H9 (cell line): ENCODE measurements around the gene ST6GALNAC2. TPM values are rescaled to one million over a fixed set of nuclear protein-coding genes. Genes with fewer than 3 reads are reported as not detected.

Experiments used
- DNase-seq: peaks from one replicate; pipeline ENCODE4 v3.0.0-alpha.2; 2017
- H2AFZ ChIP-seq: one replicate; pipeline ENCODE4 v1.6.1; 2013; ENCODE audit warnings: mild to moderate bottlenecking, low read length, control low read depth, moderate library complexity
- H2AK5ac ChIP-seq: 2 replicates; pipeline ENCODE4 v1.6.1; 2013; ENCODE audit warnings: low read length, control low read depth, mixed read lengths; ENCODE audit not compliant: insufficient read length
- H2BK120ac ChIP-seq: one replicate; pipeline ENCODE4 v1.6.1; 2013; ENCODE audit warnings: low read depth, mild to moderate bottlenecking, low read length, control low read depth, inconsistent platforms; ENCODE audit not compliant: poor library complexity, severe bottlenecking
- H2BK12ac ChIP-seq: 2 replicates; pipeline ENCODE4 v1.6.1; 2013; ENCODE audit warnings: low read length, control low read depth, mixed read lengths, low read depth; ENCODE audit not compliant: insufficient read length
- H2BK15ac ChIP-seq: 2 replicates; pipeline ENCODE4 v1.6.1; 2013; ENCODE audit warnings: low read depth, low read length, control low read depth
- H2BK20ac ChIP-seq: one replicate; pipeline ENCODE4 v1.6.1; 2013; ENCODE audit warnings: low read depth, mild to moderate bottlenecking, low read length, control low read depth, inconsistent platforms; ENCODE audit not compliant: poor library complexity, severe bottlenecking
- H2BK5ac ChIP-seq: 2 replicates; pipeline ENCODE4 v1.6.1; 2013; ENCODE audit warnings: low read length, control low read depth, mixed read lengths; ENCODE audit not compliant: insufficient read length
- H3K14ac ChIP-seq: 2 replicates; pipeline ENCODE4 v1.6.1; 2013; ENCODE audit warnings: low read length, control low read depth; ENCODE audit not compliant: insufficient read depth
- H3K18ac ChIP-seq: 2 replicates; pipeline ENCODE4 v1.6.1; 2013; ENCODE audit warnings: low read depth, mild to moderate bottlenecking, mixed read lengths, low read length, control low read depth; ENCODE audit not compliant: insufficient read length
- H3K23ac ChIP-seq: 2 replicates; pipeline ENCODE4 v1.6.1; 2013; ENCODE audit warnings: low read length, control low read depth, mixed read lengths, low read depth; ENCODE audit not compliant: insufficient read length
- H3K23me2 ChIP-seq: 2 replicates; pipeline ENCODE4 v1.6.1; 2013; ENCODE audit warnings: low read depth, mild to moderate bottlenecking, mixed read lengths, low read length, control low read depth; ENCODE audit not compliant: insufficient read length, poor library complexity, severe bottlenecking
- H3K27ac ChIP-seq: 2 replicates; pipeline ENCODE4 v1.5.1; 2013; ENCODE audit warnings: low read length, control low read depth, mixed read lengths, low read depth; ENCODE audit not compliant: insufficient read length
- H3K27me3 ChIP-seq: 2 replicates; pipeline ENCODE4 v1.6.1; 2013; ENCODE audit warnings: low read length, control low read depth, inconsistent platforms; ENCODE audit not compliant: insufficient read depth
- H3K4ac ChIP-seq: 2 replicates; pipeline ENCODE4 v1.6.1; 2013; ENCODE audit warnings: low read depth, mild to moderate bottlenecking, control low read depth, inconsistent platforms, low read length, moderate library complexity
- H3K4me1 ChIP-seq: 2 replicates; pipeline ENCODE4 v1.6.1; 2013; ENCODE audit warnings: low read length, control low read depth, inconsistent platforms; ENCODE audit not compliant: insufficient read depth
- H3K4me2 ChIP-seq: 2 replicates; pipeline ENCODE4 v1.6.1; 2013; ENCODE audit warnings: low read length, control low read depth, mixed read lengths; ENCODE audit not compliant: insufficient read length, insufficient read depth
- H3K56ac ChIP-seq: 2 replicates; pipeline ENCODE4 v1.6.1; 2013; ENCODE audit warnings: low read depth, mild to moderate bottlenecking, mixed read lengths, low read length, control low read depth; ENCODE audit not compliant: insufficient read length
- H3K79me1 ChIP-seq: 2 replicates; pipeline ENCODE4 v1.6.1; 2013; ENCODE audit warnings: low read depth, mild to moderate bottlenecking, moderate library complexity, low read length, control low read depth, inconsistent platforms; ENCODE audit not compliant: insufficient read depth, poor library complexity, severe bottlenecking
- H3K79me2 ChIP-seq: 2 replicates; pipeline ENCODE4 v1.6.1; 2013; ENCODE audit warnings: low read length, control low read depth, inconsistent platforms; ENCODE audit not compliant: insufficient read depth
- H3K9ac ChIP-seq: 2 replicates; pipeline ENCODE4 v1.6.1; 2013; ENCODE audit warnings: low read length, control low read depth, mixed read lengths; ENCODE audit not compliant: insufficient read length; ENCODE audit errors: extremely low read depth
- H3K9me3 ChIP-seq: one replicate; pipeline ENCODE4 v1.6.1; 2013; ENCODE audit warnings: low read depth, low read length, inconsistent platforms; ENCODE audit not compliant: control insufficient read depth
- H3T11ph ChIP-seq: one replicate; pipeline ENCODE4 v1.6.1; 2013; ENCODE audit warnings: mild to moderate bottlenecking, low read length, control low read depth, inconsistent platforms
- H4K20me1 ChIP-seq: one replicate; pipeline ENCODE4 v1.6.1; 2013; ENCODE audit not compliant: control insufficient read depth, insufficient read length, insufficient read depth
- H4K5ac ChIP-seq: 2 replicates; pipeline ENCODE4 v1.6.1; 2013; ENCODE audit warnings: low read depth, mild to moderate bottlenecking, mixed read lengths, low read length, control low read depth; ENCODE audit not compliant: insufficient read length
- H4K8ac ChIP-seq: replicated peaks from 2 replicates; pipeline ENCODE4 v1.6.1; 2013; ENCODE audit warnings: low read length, control low read depth, mixed read lengths, low read depth; ENCODE audit not compliant: insufficient read length
- H4K91ac ChIP-seq: 2 replicates; pipeline ENCODE4 v1.6.1; 2013; ENCODE audit warnings: low read depth, mild to moderate bottlenecking, moderate library complexity, mixed read lengths, low read length, control low read depth; ENCODE audit not compliant: insufficient read length
- H3K27ac Mint-ChIP-seq, 3 experiments: 2 replicates in 2 of 3; 3 replicates in 1 of 3; pipeline ENCODE4 v1.8.0; 2020 to 2021; ENCODE audit warnings: mixed read lengths in 3 of 3, mild to moderate bottlenecking in 1 of 3, moderate library complexity in 1 of 3
- H3K27me3 Mint-ChIP-seq: 2 replicates; pipeline ENCODE4 v1.8.0; 2021; ENCODE audit warnings: low read depth, mild to moderate bottlenecking, moderate library complexity, mixed read lengths
- H3K36me3 Mint-ChIP-seq, 3 experiments: 2 replicates in 2 of 3; 3 replicates in 1 of 3; pipeline ENCODE4 v1.8.0; 2020 to 2021; ENCODE audit warnings: low read depth in 3 of 3, mixed read lengths in 3 of 3; ENCODE audit not compliant: insufficient read depth in 1 of 3
- H3K4me1 Mint-ChIP-seq, 2 experiments: 2 replicates each; pipeline ENCODE4 v1.8.0; 2020; ENCODE audit warnings: mixed read lengths in 2 of 2
- H3K4me3 Mint-ChIP-seq, 2 experiments: 2 replicates in 1 of 2; 3 replicates in 1 of 2; pipeline ENCODE4 v1.8.0; 2020 to 2021; ENCODE audit warnings: mild to moderate bottlenecking in 2 of 2, mixed read lengths in 2 of 2, moderate library complexity in 1 of 2
- H3K9me3 Mint-ChIP-seq, 2 experiments: 2 replicates in 1 of 2; 3 replicates in 1 of 2; pipeline ENCODE4 v1.8.0; 2020; ENCODE audit warnings: mild to moderate bottlenecking in 2 of 2, mixed read lengths in 2 of 2, moderate library complexity in 1 of 2
- CTCF ChIP-seq: fragments of 200-600 bp; sonication (generic); conservative IDR thresholded peaks from 3 replicates; pipeline ENCODE4 v1.8.0; 2021; ENCODE audit warnings: antibody characterized with exemption, mild to moderate bottlenecking
- WGBS: extraction: QIAGEN DNeasy Blood & Tissue Kit; methylation state at CpG from one replicate; pipeline ENCODE4 v1.1.7; 2013; ENCODE audit warnings: missing lambda C conversion rate, low lambda C conversion rate, mixed read lengths; ENCODE audit not compliant: insufficient read length; ENCODE audit errors: extremely low coverage; 5-methylcytosine and 5-hydroxymethylcytosine counted together
- total RNA-seq: library from RNA; stranded (reverse); gene quantifications from 2 replicates; pipeline ENCODE4 v1.2.1, GENCODE V29; 2021

The ST6GALNAC2 gene
- total RNA-seq, 1 experiment from 2014 or later = 0.46 TPM

GRCh38 chr17:76547642-76548202, 37.9 kb downstream of the ST6GALNAC2 start:
- H3K27me3 Mint-ChIP-seq = peaks cover 6% of the 10 kb centered on the region
- no peak overlapping the region for H4K8ac ChIP-seq
- no peaks in the 10 kb centered on the region for H3K79me1 ChIP-seq
- no peak for DNase-seq
- no peak overlapping the region for H3K14ac ChIP-seq
- H2BK20ac ChIP-seq = no peak overlapping the region
- no peaks in the 10 kb centered on the region for H4K20me1 ChIP-seq
- H3K23ac ChIP-seq = no peak overlapping the region
- no peaks in the 10 kb centered on the region; a peak in 1 of 7 replicates for H3K36me3 Mint-ChIP-seq
- no peak overlapping the region for H3K9ac ChIP-seq
- no peaks in the 10 kb centered on the region for H3K23me2 ChIP-seq
- no peak overlapping the region for H3K27ac Mint-ChIP-seq
- no peak overlapping the region for H2BK5ac ChIP-seq
- H2AFZ ChIP-seq = no peak overlapping the region
- no peak overlapping the region for H3K18ac ChIP-seq
- no peak for TF ChIP-seq CTCF
- 100% methylated on average over 1 of the region's 2 CpGs for WGBS
- peaks cover 18 to 24% of the 10 kb centered on the region in 2 experiments for H3K4me1 Mint-ChIP-seq
- H3K4ac ChIP-seq = no peak overlapping the region
- H3K4me1 ChIP-seq = no peaks in the 10 kb centered on the region; the same call in 1 of the 2 replicates
- H3T11ph ChIP-seq = no peak overlapping the region
- H3K79me2 ChIP-seq = no peaks in the 10 kb centered on the region
- no peak overlapping the region for H3K56ac ChIP-seq
- H3K9me3 Mint-ChIP-seq = no peaks in the 10 kb centered on the region
- H3K4me2 ChIP-seq = no peak overlapping the region
- no peak overlapping the region for H2AK5ac ChIP-seq
- no peak overlapping the region for H4K5ac ChIP-seq
- no peak overlapping the region for H3K27ac ChIP-seq
- H3K4me3 Mint-ChIP-seq = no peak overlapping the region
- no peaks in the 10 kb centered on the region for H3K27me3 ChIP-seq
- no peak overlapping the region for H2BK12ac ChIP-seq
- no peak overlapping the region for H4K91ac ChIP-seq
- H2BK120ac ChIP-seq = no peak overlapping the region
- H2BK15ac ChIP-seq = no peak overlapping the region
- no peaks in the 10 kb centered on the region for H3K9me3 ChIP-seq
